IPS-18a (cell line): ENCODE measurements around the gene ACSS2.
A peak's percentile ranks its signal among the peaks of the same experiment; 100 is the strongest.

Source experiments
- H3K27ac ChIP-seq: one replicate; pipeline ENCODE4 v1.5.1; 2013; ENCODE audit warnings: low read length
- H3K27me3 ChIP-seq: one replicate; pipeline ENCODE4 v1.6.1; 2013; ENCODE audit warnings: mild to moderate bottlenecking, low read length; ENCODE audit not compliant: control insufficient read depth, insufficient read depth
- H3K36me3 ChIP-seq: one replicate; pipeline ENCODE4 v1.6.1; 2013; ENCODE audit warnings: low read depth, low read length; ENCODE audit not compliant: control insufficient read depth
- H3K4me1 ChIP-seq: one replicate; pipeline ENCODE4 v1.6.1; 2013; ENCODE audit warnings: low read depth, low read length; ENCODE audit not compliant: control insufficient read depth
- H3K4me3 ChIP-seq: one replicate; pipeline ENCODE4 v1.5.1; 2013; ENCODE audit warnings: low read length
- H3K9ac ChIP-seq: one replicate; pipeline ENCODE4 v1.6.1; 2013; ENCODE audit warnings: mild to moderate bottlenecking, low read length, moderate library complexity
- H3K9me3 ChIP-seq: one replicate; pipeline ENCODE4 v1.6.1; 2013; ENCODE audit warnings: low read depth, low read length; ENCODE audit not compliant: control insufficient read depth

ACSS2 gene

DNA sequence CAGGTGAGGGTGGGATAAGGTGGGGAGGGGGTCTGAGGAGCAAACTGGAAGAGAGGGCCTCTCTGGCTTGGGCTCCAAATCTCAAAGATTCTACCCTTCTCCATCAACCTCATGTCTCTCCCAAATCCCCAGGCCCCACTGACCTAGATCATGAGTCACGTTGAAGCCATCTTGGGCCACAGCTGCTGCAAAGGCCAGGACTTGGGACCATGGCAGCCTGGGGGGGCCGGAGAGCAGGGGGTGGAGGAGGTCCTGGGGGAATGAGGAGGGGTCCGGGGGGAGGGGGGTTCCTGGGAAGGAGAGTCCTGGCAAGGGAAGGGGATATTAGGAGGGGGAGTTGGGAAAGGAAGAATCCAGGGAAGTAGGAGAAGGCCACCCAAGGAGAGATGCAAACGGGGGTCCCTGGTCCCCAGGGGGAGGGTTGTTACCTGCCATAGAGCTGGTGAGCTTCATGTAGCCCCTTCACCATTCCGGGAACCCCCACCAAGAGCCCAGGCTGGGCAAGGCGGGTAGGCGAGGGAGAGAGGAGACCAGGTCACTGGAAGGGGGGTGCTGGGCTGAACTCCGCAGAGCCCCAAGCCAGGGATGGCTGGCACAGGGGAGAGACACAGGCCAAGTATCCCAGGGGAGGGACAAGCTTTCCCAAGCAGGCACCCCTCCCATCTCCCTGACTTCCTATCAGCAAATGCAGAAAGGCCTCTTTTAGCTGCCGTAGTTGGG lies 16.4 kb upstream of the ACSS2 start:
- Histone ChIP-seq H3K9ac (no peak overlapping the region), H3K36me3 (peaks cover 11% of the 10 kb centered on the region), H3K27ac (no peak overlapping the region), H3K9me3 (no peaks in the 10 kb centered on the region), H3K4me3 (no peak overlapping the region), H3K27me3 (no peaks in the 10 kb centered on the region), H3K4me1 (peaks cover 4% of the 10 kb centered on the region)

DNA sequence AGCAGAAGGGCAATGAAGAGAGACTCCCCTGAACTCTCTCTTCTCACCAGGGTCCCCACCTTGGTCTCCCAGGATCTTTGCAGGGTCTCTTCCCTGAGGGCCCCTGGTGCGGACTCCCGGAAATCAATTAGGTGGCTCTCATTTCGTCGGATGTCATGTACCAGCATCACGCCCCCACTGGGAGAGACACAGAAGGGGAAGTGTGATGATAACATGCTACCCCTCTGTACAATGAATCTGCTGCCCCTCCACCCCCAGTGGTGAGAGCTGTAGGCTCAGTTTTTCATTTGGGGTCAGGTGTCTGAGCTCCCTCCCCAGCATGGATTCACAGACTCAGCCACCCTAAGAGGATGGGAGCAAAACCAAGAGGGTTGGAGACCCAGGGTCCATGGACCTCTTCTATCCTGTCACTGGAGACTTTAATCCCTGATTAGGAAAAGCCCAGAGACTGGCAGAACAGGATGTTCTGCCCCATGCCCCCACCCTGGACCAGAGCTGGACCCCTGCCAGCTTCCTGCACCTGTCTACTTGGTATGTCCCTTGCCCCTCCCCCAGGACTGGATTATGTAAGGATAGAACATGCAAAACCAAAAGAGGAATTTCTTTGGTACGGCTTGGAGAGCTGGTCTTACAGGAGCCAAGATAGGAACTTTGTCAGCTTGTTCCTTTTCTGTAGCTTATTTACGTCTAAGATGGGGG lies 14.9 kb upstream of the ACSS2 start:
- H3K4me1 ChIP-seq, result peaks cover 4% of the 10 kb centered on the region
- no peak overlapping the region for H3K9ac ChIP-seq
- H3K4me3 ChIP-seq, result no peak overlapping the region
- no peaks in the 10 kb centered on the region for H3K9me3 ChIP-seq
- H3K36me3 ChIP-seq, result peaks cover 4% of the 10 kb centered on the region
- H3K27me3 ChIP-seq, result no peaks in the 10 kb centered on the region
- no peak overlapping the region for H3K27ac ChIP-seq

DNA sequence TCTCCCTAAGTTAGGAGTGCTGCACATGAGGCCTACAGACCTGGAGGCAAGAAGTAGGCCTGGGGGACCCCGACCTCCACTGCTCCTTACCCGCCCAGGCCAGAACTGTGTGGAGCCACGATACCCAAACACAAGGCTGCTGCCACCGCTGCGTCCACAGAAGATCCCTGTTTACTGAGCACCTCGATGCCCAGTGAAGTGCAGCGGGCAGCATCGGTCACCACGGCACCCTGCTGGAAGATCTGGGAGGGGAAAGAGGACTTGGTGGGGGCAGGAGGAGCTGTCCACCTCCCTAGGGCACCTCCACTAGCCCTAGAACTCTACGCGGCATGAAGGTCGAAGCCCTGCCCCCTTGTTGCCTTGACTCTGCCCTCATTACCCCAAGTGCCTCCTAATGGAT lies 13.7 kb upstream of the ACSS2 start:
- H3K27me3 ChIP-seq, result no peaks in the 10 kb centered on the region
- no peak overlapping the region for H3K4me3 ChIP-seq
- peaks cover 4% of the 10 kb centered on the region for H3K4me1 ChIP-seq
- H3K36me3 ChIP-seq, result no peaks in the 10 kb centered on the region
- H3K27ac ChIP-seq, result no peak overlapping the region
- H3K9ac ChIP-seq, result no peak overlapping the region
- no peaks in the 10 kb centered on the region for H3K9me3 ChIP-seq

DNA sequence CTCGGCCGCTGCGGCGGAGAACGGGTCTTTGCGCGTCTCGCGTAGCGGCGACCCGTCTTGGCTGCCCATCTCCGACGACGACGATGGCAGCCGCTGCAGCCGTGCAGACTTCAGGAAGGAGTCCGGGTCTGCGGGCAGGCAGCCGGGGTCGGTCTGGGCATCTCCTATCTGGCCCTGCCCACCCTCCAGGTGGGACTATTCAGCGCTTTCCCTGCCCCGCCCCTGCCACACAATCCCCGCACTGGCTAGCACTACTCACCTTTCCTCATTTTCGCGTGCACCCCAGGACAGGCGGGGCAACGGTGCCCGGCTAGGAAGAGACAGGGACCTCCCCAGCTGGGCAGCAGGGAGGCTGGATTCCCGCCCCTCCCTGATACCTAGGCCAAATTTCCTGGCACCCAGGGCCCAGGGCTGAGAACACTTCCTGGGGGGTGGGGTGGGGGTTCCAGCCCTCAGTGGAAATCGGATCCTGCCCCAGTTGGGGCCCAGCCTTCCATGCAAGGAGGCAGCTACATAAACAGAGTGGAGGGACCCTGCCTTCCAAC lies 12.9 kb upstream of the ACSS2 start:
- H3K27me3 ChIP-seq, result no peaks in the 10 kb centered on the region
- no peak overlapping the region for H3K27ac ChIP-seq
- peaks cover 4% of the 10 kb centered on the region for H3K4me1 ChIP-seq
- no peak overlapping the region for H3K9ac ChIP-seq
- no peak overlapping the region for H3K4me3 ChIP-seq
- no peaks in the 10 kb centered on the region for H3K36me3 ChIP-seq
- no peaks in the 10 kb centered on the region for H3K9me3 ChIP-seq

DNA sequence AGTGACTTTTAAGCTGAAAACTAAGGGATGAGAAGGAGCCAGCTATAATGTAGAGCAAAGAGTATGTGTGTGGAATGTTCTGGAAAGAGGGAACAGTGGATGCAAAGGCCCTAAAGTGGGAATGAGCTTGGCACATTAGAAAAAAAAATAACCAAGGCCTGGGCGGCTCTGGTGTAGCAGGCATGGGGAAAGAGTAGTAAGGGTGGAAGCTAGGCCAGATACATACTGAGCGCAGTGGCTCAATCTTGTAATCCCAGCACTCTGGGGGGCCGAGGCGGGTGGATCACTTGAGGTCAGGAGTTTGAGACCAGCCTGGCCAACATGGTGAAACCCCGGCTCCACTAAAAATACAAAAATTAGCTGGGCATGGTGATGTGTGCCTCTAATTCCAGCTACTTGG lies 12.2 kb upstream of the ACSS2 start:
- H3K36me3 ChIP-seq, result no peaks in the 10 kb centered on the region
- peaks cover 4% of the 10 kb centered on the region for H3K4me1 ChIP-seq
- no peak overlapping the region for H3K4me3 ChIP-seq
- H3K27ac ChIP-seq, result no peak overlapping the region
- no peak overlapping the region for H3K9ac ChIP-seq
- no peaks in the 10 kb centered on the region for H3K9me3 ChIP-seq
- no peaks in the 10 kb centered on the region for H3K27me3 ChIP-seq

DNA sequence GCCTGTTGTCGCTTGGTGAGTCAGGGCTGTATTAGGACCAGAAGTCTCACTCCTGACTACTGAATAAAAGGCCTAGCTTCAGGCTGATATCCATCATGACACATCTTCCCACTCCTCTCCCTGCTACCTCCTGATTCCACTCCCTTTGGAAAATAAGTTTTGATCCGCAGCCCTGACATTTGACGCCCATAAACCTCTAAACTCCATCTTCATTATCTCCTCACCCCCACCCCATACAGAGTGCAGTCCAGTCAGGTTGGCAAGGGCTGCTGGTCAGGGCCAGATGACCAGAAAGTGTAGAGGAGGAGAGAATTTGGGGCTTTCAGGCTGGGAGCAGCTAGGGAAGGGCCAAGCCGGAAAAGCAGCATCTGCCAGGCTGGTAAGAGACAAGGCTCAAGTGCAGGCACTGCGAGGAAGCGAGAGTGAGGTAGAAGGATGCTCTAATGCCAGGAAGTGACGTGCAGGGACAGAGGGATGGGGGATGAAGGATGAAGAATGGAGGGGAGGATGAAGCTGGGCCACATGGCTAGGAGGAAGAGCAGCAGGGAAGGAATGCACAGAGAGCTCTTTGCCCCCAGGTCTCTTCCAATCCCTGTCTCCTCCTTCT lies 5.0 kb upstream of the ACSS2 start:
- H3K4me1 ChIP-seq, result peaks cover 7% of the 10 kb centered on the region
- peaks cover 15% of the 10 kb centered on the region for H3K27me3 ChIP-seq
- H3K9ac ChIP-seq, result no peak overlapping the region
- no peaks in the 10 kb centered on the region for H3K36me3 ChIP-seq
- no peak overlapping the region for H3K27ac ChIP-seq
- H3K4me3 ChIP-seq, result peak overlapping the region; percentile 81
- no peaks in the 10 kb centered on the region for H3K9me3 ChIP-seq

DNA sequence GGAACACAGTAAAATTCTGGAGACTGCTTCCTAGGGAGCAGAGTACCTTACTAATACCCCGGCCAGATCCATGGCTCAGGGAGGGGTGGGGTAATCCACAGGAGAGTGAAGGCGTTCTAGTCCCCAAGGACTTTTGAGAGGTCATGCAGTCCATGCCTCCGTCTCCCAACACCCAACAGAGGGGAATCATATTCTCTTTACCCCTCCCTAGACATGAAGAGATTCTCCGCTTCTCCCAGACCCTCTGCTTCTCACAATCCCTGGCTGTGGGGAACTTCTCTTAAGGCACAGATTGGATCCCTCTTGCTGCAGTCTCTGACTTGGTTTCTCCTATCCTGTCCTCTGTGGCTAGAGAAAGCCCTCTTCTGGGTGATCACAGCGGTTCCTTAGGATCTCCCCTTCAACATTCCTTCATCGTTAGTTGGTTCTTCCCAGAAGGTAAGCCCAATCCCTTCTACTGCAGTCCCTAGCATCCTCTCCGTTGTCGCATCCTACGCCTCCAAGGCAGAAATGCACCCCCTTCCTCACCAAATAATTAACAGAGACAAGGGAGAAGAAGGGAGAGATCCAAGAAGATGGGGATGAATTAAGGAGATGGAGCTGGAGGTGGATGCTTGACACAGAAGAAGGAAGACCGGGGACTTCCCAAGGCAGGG lies 4.3 kb upstream of the ACSS2 start:
- H3K27ac ChIP-seq, result no peak overlapping the region
- peaks cover 20% of the 10 kb centered on the region for H3K27me3 ChIP-seq
- peak overlapping the region; percentile 4 for H3K9ac ChIP-seq
- no peaks in the 10 kb centered on the region for H3K36me3 ChIP-seq
- no peaks in the 10 kb centered on the region for H3K9me3 ChIP-seq
- peaks cover 7% of the 10 kb centered on the region for H3K4me1 ChIP-seq
- H3K4me3 ChIP-seq, result peak overlapping the region; percentile 81

DNA sequence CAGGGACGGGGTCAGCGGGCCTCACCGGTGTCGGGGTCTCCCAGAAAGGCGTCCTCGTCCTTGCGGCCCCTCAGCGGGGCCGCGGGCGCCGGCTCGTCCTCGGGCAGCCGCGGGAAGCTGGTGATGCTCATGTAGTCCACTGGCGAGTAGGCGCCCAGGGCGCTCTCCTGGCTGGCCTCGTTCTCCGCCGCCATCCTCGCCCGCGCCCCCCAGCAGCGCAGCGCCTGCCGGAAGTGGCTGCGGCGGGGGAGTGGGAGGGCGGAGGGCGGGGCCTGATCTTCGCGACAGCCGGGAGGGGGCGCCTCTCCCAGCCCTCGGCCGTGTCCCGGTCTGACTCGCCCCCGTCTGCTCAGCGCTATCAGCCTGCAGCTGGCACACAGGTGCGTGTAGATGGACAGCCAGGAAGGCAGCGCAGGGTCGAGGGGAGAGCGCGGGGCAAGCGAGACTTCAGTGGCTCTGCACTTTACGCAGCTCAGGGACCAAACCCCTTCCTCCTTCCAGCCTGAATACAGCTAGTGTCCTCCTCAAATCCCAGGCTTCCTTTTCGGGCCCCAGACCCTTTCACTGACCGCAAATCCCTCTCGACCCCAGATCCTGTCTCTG lies 3.7 kb upstream of the ACSS2 start, which contains the start of gene GGT7:
Gene GGT7 (minus strand): TSS at position 235 of the 603 bp plus-strand sequence. CDS start 41 bp downstream, at position 194.
- Histone ChIP-seq H3K36me3 (no peaks in the 10 kb centered on the region), H3K4me1 (peaks cover 7% of the 10 kb centered on the region), H3K27me3 (peaks cover 24% of the 10 kb centered on the region), H3K4me3 (peak within 1 kb of the TSS; percentile 81), H3K27ac (no peak within 1 kb of the TSS), H3K9ac (peak within 1 kb of the TSS; percentile 4), H3K9me3 (no peaks in the 10 kb centered on the region)

DNA sequence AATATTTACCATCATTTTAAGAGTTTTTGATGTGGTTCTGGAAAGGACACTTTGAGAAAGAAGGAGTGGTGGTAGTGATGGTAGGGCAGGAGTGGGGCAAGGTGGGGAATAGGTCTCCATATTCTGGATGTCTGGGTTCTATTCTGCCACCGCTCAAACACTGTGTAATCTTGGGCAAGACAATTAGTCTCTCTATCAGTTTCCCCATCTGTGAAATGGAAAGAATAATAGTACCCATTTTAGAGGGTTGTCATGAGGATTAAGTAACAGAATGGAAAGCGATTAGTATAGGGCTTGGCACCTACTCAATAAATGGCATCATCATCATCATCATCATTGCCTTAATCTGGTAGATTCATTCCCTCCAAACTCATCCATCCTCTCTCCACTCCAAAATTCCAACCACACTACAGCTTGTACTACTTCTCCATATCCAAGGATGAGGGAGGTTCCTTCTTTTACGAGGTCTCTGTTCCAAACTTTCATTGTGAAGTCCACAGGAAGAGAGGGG lies 2.8 kb upstream of the ACSS2 start:
- Histone ChIP-seq H3K9ac (no peak overlapping the region), H3K9me3 (no peaks in the 10 kb centered on the region), H3K4me1 (peaks cover 7% of the 10 kb centered on the region), H3K4me3 (no peak overlapping the region), H3K27ac (no peak overlapping the region), H3K36me3 (no peaks in the 10 kb centered on the region), H3K27me3 (peaks cover 24% of the 10 kb centered on the region)

DNA sequence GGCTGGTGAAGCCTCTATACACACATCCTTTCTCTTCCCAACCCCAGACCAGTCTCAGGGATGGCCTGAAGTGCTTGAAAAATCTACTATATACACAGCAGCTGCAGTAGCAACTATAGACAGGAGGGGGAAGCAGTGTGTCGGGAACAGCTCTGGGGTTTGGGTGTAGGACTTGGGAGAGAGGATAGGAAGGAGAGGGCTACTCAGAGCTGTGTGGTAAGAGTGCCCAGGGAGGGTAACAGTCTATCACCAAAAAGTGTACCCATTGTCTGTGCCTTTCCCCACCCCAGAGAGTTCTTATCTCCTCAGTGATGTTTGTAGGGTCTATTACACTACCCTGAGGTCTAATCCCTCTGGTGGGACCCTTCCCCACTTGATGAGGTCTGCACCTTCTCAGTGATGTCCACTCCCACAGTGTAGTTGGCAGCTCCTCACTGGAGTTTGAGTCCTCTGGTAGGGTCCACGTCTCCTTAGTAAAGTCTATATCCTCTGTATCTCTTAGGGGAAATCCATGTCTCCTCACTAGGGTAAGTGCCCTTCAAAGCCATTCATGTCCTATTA lies 2.2 kb upstream of the ACSS2 start:
- H3K9me3 ChIP-seq, result no peaks in the 10 kb centered on the region
- H3K36me3 ChIP-seq, result no peaks in the 10 kb centered on the region
- no peak overlapping the region for H3K9ac ChIP-seq
- peaks cover 7% of the 10 kb centered on the region for H3K4me1 ChIP-seq
- peaks cover 24% of the 10 kb centered on the region for H3K27me3 ChIP-seq
- H3K27ac ChIP-seq, result no peak overlapping the region
- no peak overlapping the region for H3K4me3 ChIP-seq
